Astrocyte of the hippocampus (primary cell): Measurements from ENCODE around the gene TIGD3.
A peak's percentile ranks its signal among the peaks of the same experiment; 100 is the strongest.

Source experiments
- DNase-seq: peaks from one replicate; pipeline ENCODE4 v3.0.0; 2011; ENCODE audit warnings: low read depth, low spot score

TIGD3 gene

DNA sequence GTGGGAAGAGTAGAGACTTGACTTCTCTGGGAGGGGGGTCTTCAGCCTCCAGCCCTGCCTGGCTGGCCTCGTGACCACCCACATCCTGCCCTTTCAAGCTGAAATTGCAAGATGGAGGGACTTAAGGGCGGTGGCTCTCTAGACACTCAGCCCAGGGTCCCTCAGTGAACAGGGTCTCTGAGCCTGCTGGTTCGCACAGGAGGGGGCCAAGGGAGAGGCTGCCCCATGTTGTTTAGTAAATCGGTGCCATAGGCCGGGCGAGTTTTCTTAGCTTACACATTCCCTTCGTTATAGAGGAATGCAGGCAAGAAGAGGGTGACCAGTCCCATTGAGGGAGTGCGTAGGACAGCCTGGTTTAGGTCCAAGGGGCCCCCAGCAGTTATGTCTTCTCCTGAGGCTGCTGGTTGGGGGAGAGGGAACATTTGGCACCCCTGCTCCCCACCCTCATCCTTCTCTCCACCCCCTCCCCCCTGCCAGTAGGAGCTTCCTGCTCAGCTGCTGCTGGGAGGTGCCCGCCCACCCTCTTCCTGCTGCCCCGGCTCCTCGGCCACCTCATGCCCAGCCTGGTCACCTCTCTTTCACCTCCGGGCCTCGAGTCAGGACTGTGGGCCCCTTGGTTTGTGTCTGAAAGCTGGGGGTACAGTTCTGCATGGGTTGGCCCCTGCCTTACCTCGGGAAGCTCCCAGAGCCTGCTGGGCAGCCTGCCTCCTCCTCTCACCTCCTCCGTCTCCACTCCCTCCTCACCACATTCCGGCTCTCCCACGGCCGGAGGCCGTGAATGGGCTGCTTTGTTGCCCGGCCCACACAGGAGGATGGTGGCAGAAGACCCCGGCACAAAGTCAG is 35.8 kb downstream of the TIGD3 start:
- DNase-seq, result peak; percentile 68

DNA sequence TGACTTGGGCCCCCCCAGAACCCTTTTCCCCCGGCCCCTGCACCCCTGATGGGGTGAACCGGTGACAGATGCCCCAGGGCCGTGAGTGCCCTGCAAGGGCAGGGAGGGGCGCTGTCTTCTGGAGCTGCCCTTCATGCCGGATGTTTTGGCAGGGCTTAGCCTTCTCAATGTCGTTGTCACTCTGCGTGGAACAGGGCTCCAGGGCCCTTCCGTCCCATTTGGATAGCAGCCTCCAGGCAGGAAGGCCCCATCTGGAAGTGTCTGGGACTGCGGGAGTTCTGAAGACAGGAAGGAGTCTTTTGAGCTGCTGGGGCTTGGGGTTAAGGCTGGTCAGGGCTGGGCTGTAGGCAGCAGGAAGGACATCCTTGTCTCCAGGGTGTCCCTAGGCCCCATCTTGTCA is 36.4 kb downstream of the TIGD3 start:
- peak; percentile 47 for DNase-seq

DNA sequence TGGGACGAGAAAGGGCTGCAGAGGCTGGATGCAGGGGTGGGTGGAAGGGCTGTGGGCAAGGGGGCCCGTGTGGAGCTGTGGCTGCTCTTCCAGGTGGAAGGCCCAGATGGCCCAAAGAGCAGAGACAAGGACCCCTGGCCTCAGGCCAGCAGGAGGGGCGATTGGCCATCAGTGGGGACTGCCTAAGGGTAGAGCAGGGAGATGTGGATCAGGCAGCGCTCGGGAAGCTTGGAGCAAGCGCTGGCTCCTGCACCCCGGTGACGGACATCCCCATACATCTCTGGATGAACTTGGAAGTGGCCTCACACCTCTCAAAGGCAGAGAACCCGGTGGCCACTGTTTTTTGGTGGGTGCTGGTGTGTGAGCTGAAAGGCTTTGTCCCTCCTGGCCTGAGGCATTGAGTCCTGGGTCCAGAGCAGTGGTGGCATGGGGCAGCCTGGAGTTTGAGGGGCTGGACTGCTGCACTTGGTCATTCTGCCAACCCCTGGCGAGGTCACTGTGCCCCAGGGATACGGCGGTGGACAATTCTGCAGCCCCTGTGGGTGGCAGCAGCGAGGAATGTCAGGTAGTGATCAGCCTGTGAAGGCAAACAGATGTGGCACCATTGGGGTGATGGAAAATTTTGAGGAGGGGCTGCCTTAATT is 37.8 kb downstream of the TIGD3 start:
- no peak for DNase-seq

DNA sequence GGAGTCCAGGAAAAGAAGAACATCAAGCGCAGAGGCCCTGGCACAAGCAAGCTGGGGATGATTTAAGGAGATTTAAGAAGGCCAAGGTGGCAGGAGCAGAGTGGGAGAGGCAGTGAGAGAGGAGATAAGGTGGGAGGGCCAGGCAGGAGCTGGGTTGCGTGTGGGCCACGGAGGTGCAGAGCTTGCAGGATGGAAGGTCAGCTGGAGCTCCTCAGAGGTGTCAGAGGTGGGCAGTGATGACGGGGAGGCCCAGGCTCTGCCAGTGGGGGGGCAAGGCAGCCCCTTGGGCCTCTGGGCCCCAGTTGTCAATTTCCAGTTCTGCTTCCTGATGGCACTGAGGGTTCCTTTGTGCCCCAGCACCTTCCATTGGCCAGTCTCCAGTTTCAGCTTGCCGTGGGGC is 38.3 kb downstream of the TIGD3 start:
- no peak for DNase-seq

DNA sequence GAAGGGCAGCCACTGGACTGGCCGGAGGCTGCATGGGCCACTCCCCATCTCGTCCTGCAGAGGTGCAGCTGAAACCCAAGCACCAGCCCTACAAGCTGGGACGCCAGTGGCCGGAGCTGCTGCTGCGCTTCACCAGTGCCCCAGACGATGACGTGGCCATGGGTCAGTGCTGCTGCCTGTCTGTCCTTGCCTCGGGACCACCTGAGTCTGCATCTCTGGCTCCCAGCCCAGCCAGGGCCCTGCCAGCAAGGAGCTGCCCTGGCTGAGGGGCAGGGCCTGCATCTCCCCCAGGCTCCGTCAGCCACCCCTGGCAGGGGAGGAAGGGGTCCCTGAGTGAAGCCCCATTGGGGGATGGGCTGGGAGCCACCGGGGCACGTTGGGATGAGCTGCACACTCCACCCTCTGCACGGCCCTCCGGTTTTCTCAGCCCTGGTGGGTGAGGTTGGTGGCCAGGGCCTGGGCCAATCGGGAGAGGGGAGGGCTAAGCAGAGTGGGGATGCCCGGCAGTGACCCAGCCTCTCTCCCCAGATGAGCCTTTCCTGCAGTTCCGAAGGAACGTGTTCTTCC is 39.0 kb downstream of the TIGD3 start:
- DNase-seq, result no peak

DNA sequence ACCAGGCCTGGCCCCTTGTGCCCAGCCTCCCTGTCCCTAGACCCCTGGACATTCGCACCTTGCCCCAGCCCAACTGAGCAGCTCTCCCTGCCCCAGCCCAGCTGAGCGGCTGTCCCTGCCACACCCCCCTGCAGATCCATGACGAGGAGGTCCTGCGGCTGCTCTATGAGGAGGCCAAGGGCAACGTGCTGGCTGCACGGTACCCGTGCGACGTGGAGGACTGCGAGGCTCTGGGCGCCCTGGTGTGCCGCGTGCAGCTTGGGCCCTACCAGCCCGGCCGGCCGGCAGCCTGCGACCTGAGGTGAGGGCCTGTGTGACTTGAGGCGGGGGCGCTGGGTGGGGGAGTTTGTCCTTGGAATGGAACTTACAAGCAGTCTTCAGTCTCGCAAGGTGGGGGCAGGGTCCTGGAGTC is 39.6 kb downstream of the TIGD3 start:
- no peak for DNase-seq

DNA sequence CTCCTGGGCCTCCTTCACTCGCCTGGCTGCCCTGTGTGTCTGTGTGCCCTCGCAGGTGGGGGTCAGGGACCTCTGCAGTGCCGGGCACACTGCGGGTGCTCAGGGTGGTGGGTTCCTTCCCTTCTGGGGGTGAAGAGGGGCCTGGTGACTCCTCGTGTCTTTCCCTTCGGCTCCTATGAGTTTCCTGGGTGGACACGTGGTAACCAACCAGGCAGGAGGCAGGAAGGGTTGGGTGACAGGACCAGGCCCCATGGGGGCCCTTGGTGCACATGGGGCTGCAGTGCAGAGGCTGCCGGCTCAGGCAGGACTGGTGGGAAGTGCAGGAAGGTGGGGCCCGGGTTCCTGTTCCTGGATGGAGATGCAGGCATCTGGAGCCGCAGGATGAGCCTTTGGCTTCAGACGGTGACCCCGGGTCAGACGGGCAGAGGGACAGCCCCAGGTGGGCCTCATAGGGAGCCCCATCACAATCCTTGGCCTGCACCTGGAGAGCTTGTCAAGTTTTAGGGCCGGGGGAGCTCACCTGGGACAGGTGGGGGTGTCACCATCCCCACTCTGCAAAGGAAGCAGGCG is 41.5 kb downstream of the TIGD3 start:
- no peak for DNase-seq

DNA sequence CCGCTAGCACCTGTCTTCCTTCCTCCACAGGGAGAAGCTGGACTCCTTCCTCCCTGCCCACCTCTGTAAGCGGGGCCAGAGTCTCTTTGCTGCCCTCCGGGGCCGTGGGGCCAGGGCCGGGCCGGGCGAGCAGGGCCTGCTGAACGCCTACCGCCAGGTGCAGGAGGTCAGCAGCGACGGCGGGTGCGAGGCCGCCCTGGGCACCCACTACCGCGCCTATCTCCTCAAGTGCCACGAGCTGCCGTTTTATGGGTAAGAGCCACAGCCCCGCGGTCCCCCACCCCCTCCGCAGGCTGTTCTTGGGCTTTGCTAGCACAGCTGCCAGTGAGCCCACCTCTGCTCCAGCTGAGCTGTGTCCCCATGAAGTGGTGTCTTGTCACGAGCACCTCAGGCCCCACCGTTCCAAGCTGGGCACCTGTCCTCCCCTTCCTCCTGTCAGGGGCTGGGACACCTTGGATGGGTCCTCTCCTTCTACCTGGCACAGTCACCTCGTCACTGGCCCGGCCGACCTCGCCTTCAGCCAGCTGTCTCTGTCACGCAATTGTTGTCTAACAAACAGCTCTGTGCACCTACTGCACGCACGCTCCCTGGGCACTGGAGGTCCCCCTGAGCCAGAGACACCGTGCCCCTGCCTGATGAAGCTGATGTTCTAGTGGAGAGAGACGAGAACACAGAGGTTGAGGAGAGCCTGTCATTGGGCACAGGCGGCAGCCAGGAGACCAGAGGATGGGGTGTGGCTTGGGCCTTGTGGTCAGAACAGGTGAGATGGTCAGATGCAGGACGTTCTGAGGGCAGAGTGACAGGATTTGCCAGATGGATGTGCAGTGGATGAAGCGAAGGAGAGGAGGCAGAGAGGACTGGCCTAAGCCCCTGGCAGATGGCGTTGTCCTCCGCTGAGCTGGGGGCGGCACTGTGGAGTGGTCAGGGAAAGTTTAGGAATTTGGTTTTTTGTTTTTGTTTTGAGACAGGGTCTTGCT is 42.5 kb downstream of the TIGD3 start:
- no peak for DNase-seq

DNA sequence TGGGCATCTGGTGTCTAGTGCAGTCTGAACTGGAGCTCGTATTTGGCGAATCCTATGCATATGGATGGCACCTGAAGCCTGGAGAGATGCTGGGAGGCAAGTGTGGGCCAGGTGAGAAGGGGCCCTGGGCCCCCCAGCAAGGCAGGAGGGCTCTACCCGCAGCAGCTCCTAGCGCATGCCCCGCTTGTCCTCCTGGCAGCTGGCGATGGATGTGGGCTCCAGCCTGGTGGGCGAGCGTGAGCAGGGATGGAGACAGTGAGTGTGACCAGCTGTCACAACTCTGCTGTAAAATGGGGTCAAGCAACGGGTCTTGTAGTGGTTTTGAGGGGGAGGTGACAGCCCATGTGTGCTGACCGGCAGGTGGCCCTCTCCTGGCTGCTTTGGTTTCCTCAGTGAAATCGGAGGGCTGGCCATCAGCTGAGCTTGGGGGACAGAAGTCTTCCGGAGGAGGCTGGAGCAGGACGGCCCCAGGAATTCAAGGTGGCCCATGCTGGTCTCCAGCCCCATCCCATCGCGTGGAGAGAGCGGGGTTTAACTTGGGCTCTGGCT is 43.9 kb downstream of the TIGD3 start:
- no peak for DNase-seq

DNA sequence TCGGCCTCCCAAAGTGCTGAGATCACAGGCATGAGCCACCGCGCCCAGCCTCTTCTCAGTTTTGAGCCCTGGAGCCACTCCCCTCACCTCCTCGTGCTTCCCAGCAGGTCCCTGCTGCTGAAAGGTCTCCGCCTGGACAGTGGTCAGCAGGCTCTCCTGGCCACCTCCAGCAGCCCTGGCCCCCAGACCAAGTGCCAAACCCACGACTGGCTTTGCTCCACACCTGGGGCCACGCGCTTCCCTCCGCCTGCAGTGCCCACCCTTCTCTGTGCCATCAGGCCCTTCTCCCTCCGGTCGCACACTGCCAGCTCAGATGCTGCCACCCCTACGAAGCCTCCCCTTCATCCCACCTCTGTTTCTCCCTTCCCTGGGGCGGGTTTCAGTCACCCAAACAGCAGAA is 44.7 kb downstream of the TIGD3 start:
- DNase-seq, result no peak

DNA sequence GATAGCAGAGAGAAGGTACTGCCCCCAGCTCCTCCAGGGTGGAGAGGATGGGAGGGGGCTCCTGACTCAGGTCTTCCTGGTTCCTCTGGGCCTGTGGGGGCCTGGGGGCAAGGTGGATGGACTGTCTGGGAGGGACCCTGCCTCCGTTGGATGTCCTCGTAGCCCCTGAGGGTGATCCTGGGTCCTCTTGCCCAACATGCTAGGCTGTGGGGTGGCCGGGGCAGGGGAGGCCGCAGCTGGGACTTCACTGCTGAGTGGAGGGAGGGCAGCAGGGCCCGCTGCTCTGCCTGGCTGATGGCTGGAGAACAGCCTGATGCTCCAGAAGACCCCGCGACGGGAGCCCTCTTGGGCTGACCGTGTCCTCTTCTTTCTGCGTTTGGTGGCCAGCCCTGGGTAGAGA is 45.3 kb downstream of the TIGD3 start:
- no peak for DNase-seq

DNA sequence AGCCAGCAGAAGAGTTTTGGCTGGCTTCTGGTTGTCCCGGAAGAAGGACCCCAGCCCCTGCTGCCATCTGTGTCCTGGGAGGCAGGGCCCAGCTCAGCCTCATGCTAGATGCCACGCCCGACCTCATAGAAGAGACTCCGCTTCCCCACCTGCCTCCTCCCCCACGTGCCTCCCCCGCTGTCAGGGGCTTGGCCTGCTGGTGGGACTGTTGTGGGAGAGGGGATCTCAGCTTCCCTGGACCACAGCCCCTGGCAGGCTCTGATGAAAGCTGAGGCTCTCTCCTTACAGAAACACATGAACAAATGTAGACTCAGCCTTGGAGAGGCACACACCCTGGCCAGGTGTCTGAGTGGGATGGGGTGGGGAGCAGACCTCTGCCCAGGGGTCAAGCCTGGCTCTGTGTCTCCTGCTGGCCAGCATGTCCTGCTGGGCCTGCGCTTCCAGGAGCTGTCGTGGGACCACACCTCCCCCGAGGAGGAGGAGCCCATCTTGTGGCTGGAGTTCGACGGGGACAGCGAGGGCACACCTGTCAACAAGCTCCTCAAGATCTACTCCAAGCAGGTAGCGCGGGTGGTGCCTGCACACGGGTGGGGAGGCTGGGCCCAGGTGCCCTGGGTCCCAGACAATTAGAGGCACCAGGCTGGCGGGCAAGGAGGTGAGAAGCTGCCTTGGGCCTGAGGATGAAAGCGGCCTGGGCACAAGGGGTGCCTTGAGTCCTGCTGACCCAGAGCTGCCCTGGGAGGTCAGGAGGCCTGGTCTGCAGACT is 45.9 kb downstream of the TIGD3 start:
- no peak for DNase-seq

DNA sequence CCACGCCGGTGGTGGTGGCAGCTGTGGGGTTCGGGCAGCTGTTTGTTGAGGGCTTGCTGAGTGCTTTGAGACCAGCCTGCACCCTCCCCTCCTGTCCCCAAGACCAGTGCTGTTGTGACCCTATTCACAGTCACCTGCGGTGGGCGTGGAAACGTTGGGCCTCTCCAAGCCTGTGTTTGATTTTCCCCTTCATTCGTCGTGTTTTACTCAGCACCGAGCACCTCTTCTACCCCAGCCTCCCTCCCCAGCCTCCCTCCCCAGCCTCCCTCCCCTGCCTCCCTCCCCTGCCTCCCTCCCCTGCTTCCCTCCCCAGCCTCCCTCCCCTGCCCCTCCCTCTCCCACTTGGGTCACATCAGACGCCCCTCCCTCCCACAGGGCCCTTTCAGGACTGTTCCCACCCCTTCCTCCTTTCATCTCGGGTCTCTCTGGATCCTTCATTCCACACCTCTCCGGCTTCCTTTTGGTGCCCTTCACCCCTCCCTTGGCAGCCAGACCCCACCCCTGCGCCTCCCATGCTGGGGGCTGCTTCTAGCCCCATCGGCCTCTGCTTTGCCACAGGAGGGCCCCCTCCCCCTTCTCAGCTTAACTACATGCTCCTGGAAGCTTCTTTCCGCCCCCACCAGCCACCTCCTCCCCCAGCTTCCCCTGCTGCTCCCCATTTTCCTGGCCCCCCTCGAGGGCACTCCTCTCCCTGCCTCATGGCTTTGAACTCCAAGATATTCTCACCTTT is 46.7 kb downstream of the TIGD3 start:
- DNase-seq, result no peak

DNA sequence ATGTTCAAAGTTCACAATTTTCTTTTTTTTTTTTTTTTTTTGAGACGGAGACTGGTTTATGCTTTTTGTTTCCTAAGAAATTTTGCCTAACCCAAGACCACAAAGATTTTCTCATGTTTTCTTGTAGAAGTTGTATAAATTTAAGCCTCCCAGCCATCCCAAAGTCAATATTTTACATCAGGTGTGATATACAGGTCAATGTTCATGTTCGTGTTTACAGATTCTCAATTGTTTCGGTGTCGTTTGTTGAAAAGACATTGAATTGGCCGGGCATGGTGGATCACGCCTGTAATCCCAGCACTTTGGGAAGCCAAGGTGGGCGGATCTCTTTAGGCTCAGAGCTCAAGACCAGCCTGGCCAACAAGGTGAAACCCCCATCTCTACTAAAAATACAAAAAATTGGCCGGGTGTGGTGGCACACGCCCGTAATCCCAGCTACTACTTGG is 47.3 kb downstream of the TIGD3 start:
- no peak for DNase-seq

DNA sequence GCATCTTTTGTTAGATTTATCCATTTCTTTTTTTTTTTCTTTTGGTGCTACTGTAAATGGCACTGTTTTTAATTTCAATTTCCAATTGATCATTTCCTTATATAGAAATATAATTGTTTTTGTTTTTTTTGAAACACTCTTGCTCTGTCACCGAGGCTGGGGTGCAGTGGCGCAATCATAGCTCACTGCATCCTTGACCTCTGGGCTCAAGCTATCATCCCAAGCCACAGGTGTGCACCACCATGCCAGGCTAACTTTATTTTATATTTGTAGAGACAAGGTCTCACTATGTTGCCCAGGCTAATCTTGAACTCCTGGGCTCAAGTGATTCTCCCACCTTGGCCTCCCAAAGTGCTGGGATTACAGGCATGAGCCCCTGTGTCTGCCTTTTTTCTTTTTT is 48.2 kb downstream of the TIGD3 start:
- DNase-seq, result no peak

DNA sequence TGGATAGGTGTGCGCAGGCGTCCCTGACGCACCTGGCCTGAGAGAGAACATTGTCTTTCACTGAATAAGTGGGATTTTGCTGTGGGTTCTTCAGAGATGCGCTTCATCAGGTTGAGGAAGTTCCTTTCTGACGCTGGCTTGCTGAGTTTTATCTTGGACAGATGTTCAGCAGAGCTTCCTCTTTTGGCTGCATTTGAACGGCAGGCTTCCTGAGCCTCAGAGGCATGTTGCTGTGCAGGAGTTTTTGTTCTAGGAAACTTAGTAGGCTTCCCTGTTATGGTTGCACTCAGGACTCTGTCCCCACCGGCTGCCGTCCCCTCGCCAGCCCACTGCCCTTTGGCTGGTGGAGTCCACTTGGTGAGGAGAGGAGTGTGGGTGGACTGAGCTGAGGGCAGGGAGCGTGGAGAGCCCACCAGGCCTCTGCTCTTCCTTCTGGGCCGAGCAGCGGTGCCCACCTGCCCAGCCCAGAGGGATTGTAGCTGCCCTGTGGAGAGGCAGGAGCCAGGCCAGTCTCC is 49.1 kb downstream of the TIGD3 start:
- DNase-seq, result no peak

DNA sequence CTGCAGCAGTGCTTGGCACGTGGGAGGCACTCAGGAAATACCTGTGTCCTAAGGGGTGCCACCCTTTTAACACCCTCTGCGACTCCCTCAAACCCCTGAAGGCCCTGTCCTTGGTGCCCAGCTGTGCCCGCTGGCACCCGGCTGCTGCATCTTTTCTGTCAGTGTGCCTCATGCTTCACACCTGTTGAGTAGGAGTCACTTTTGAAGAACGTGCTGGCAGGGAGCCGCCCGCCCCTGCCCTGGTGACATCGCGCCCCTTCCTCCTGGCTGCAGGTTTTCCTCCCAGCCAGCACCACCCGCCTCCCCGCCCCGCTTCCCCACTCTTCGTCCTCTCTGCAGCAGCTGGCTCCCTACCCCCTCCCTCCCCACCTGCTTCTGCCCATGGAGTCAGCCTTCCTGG is 49.7 kb downstream of the TIGD3 start:
- no peak for DNase-seq

DNA sequence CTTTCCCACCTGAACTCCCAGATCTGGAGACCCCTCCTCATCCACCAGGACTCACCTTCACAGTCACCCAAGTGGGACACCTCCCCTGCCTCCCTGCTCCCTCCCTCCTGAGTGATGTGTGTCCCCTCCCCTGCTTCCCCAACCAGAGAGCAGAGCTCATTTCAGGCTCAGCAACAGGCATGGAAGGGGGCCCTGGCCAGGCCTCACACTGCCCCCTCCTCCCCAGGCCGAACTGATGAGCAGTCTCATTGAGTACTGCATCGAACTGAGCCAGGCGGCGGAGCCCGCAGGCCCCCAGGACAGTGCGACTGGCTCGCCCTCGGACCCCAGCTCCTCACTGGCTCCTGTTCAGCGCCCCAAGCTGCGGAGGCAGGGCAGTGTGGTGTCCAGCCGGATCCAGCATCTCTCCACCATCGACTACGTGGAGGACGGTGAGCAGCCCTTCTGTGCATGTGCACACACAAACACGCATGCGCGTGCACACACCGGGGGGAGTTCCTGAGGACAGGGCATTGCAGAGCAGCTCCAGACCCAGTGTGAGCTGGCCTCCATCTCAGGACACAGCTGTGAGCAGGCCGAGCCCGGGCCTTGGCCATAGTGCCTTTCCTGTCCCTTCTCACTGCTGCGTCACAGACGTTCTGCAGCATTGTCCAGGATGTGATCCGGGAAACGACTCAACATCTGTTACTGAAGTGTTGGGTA is 50.2 kb downstream of the TIGD3 start:
- no peak for DNase-seq
